Peyer's patch (tissue), 4 donors: ENCODE results near the gene CASQ2. TPM values are rescaled to one million over a fixed set of nuclear protein-coding genes. Genes with fewer than 3 reads are reported as not detected.

Experiments
- DNase-seq, 3 donors: peaks; one replicate each; pipeline ENCODE4 v3.0.0-alpha.2; 2017 to 2019
- H3K27ac ChIP-seq, 4 donors: fragments of 200-600 bp; sonication (generic); one replicate each; pipeline ENCODE4 v1.5.1; 2016 to 2019
- H3K27me3 ChIP-seq, 2 donors: fragments of 200-600 bp; sonication (generic); one replicate each; pipeline ENCODE4 v1.5.1; 2019
- H3K36me3 ChIP-seq, 3 donors: fragments of 200-600 bp; sonication (generic); one replicate each; pipeline ENCODE4 v1.5.1; 2016 to 2019
- H3K4me1 ChIP-seq, 4 donors: fragments of 200-600 bp; sonication (generic); one replicate each; pipeline ENCODE4 v1.5.1; 2016 to 2019
- H3K4me3 ChIP-seq, 4 donors: fragments of 200-600 bp; sonication (generic); 1 replicate in 3 of 4; 2 replicates in 1 of 4; pipeline ENCODE4 v1.5.1; 2016 to 2019; ENCODE audit warnings: mild to moderate bottlenecking in 1 of 4
- H3K9me3 ChIP-seq, 4 donors: fragments of 200-600 bp; sonication (generic); one replicate each; pipeline ENCODE4 v1.5.1; 2016 to 2019; ENCODE audit warnings: mild to moderate bottlenecking in 1 of 4
- CTCF ChIP-seq, 6 experiments: fragments of 450-650 bp in 4 of 6; fragments of 200-600 bp in 2 of 6; sonication (generic) in 1 of 6; IDR thresholded peaks; one replicate each; pipeline ENCODE4 v1.5.1; 2017 to 2019; ENCODE audit warnings: antibody characterized with exemption in 6 of 6, mild to moderate bottlenecking in 3 of 6, moderate library complexity in 1 of 6
- POLR2A ChIP-seq, 2 donors: fragments of 450-650 bp; IDR thresholded peaks; one replicate each; pipeline ENCODE4 v1.5.1; 2017; ENCODE audit warnings: antibody characterized with exemption in 2 of 2, mild to moderate bottlenecking in 2 of 2, moderate library complexity in 2 of 2
- total RNA-seq, 4 donors: library from RNA; depleted of rRNA; stranded (reverse); fragments of >200 nt; gene quantifications; one replicate each; pipeline ENCODE4 v1.1.0, GENCODE V29; 2016

CASQ2 gene
- total RNA-seq, 4 donors from 2014 or later, result 0.53 to 1.5 (median 0.68) TPM

GRCh38 chr1:115651391-115651790, 117.1 kb downstream of the CASQ2 start:
- no peaks in the 10 kb centered on the region for H3K27me3 ChIP-seq
- H3K9me3 ChIP-seq, result no peaks in the 10 kb centered on the region
- peaks cover 0 to 54% (median 0%) of the 10 kb centered on the region in 4 donors for H3K4me1 ChIP-seq
- no peak for DNase-seq
- no peak overlapping the region for H3K4me3 ChIP-seq
- H3K27ac ChIP-seq, result no peak overlapping the region
- no peak for TF ChIP-seq CTCF (IDR thresholded peaks at IDR 0.05)
- TF ChIP-seq POLR2A (IDR thresholded peaks at IDR 0.05), result no peak
- H3K36me3 ChIP-seq, result peaks cover 0 to 17% (median 0%) of the 10 kb centered on the region in 3 donors

- peaks cover 0 to 17% (median 0%) of the 10 kb centered on the region in 3 donors for H3K36me3 ChIP-seq
- no peaks in the 10 kb centered on the region for H3K9me3 ChIP-seq
- peaks cover 0 to 56% (median 0%) of the 10 kb centered on the region in 4 donors for H3K4me1 ChIP-seq
- TF ChIP-seq POLR2A (IDR thresholded peaks at IDR 0.05), result no peak
- TF ChIP-seq CTCF (IDR thresholded peaks at IDR 0.05), result no peak
- H3K27ac ChIP-seq, result no peak overlapping the region
- no peaks in the 10 kb centered on the region for H3K27me3 ChIP-seq
- H3K4me3 ChIP-seq, result no peak overlapping the region
- DNase-seq, result no peak
These were observed 117.6 kb downstream of the CASQ2 start for GRCh38 chr1:115650961-115651360.

Other genes starting within 250 kb of the CASQ2 start
- gene VANGL1, start 126.7 kb downstream of the CASQ2 start, total RNA-seq, result 10 to 100 TPM in 1 of 4 donors, 1 to 10 TPM in 3; 6.2 to 10.7 (median 7.3) TPM
- not detected for gene NHLH2, start 72.4 kb upstream of the CASQ2 start, total RNA-seq
- gene SLC22A15, start 207.8 kb upstream of the CASQ2 start, total RNA-seq, result 1 to 10 TPM in 3 of 4 donors, under 1 TPM in 1; 0.53 to 6.6 (median 2.1) TPM